Heart right ventricle (tissue), 16 donors: Measurements from ENCODE around the gene CHD6. TPM values are rescaled to one million over a fixed set of nuclear protein-coding genes. Genes with fewer than 3 reads are reported as not detected.

Experiments used
- ATAC-seq, 8 donors: fragments of 200-7000 bp; cut with Tn5 transposase; one replicate each; pipeline ENCODE4 v1.9.1; 2020; ENCODE audit warnings: mild to moderate bottlenecking in 8 of 8, moderate library complexity in 8 of 8, moderate number of reproducible peaks in 1 of 8
- DNase-seq, 2 donors: peaks; one replicate each; pipeline ENCODE4 v3.0.0-alpha.2; 2020
- H3K27ac ChIP-seq, 10 donors: fragments of 200-600 bp; sonication (generic) in 2 of 10; one replicate each; pipeline versions ENCODE4 v1.5.0 to v1.8.0; 2020 to 2022; ENCODE audit warnings: mild to moderate bottlenecking in 3 of 10
- H3K27me3 ChIP-seq, 7 donors: fragments of 200-600 bp; one replicate each; pipeline ENCODE4 v1.8.0; 2021 to 2022; ENCODE audit warnings: mild to moderate bottlenecking in 2 of 7
- H3K36me3 ChIP-seq, 9 donors: fragments of 200-600 bp; sonication (generic) in 1 of 9; one replicate each; pipeline versions ENCODE4 v1.5.0 to v1.8.0; 2020 to 2022; ENCODE audit warnings: mild to moderate bottlenecking in 2 of 9
- H3K4me1 ChIP-seq, 9 donors: fragments of 200-600 bp; sonication (generic) in 1 of 9; one replicate each; pipeline versions ENCODE4 v1.5.0 to v1.8.0; 2020 to 2022; ENCODE audit warnings: mild to moderate bottlenecking in 4 of 9
- H3K4me3 ChIP-seq, 10 donors: fragments of 200-600 bp; sonication (generic) in 2 of 10; one replicate each; pipeline versions ENCODE4 v1.5.0 to v1.8.0; 2020 to 2022; ENCODE audit warnings: mild to moderate bottlenecking in 7 of 10, moderate library complexity in 2 of 10
- H3K9me3 ChIP-seq, 11 donors: fragments of 200-600 bp in 10 of 11; sonication (generic) in 2 of 11; one replicate each; pipeline versions ENCODE4 v1.5.0 to v1.8.0; 2013 to 2022; ENCODE audit warnings: mild to moderate bottlenecking in 2 of 11, control low read depth in 1 of 11, moderate library complexity in 1 of 11
- CTCF ChIP-seq, 9 donors: fragments of 200-600 bp; sonication (generic) in 2 of 9; IDR thresholded peaks; one replicate each; pipeline versions ENCODE4 v1.5.0 to v1.8.0; 2021 to 2022; ENCODE audit warnings: antibody characterized with exemption in 9 of 9, mild to moderate bottlenecking in 5 of 9, moderate library complexity in 1 of 9
- WGBS, 2 donors: extraction: QIAGEN DNeasy Blood & Tissue Kit; methylation state at CpG; one replicate each; pipeline ENCODE4 v1.1.7; 2013; ENCODE audit warnings: inconsistent platforms in 1 of 2; 5-methylcytosine and 5-hydroxymethylcytosine counted together
- intact Hi-C, 10 donors: fragments of 100-400 bp; cut with DNase I; formaldehyde crosslinking; loops; one replicate each; pipeline versions ENCODE4 v1.11.1 to v1.14.2; 2022
- polyA plus RNA-seq, 2 donors: library from polyadenylated mRNA; stranded (reverse); fragments of 200-250 nt; gene quantifications; one replicate each; pipeline ENCODE4 v1.2.3, GENCODE V29; 2013
- total RNA-seq, 10 donors: library from RNA; stranded (reverse); fragmentation: NEBNext Ultra II Directional in 3 of 10; extraction: Animal tissue kit (Norgen Biotek cat#: 25700) in 3 of 10; gene quantifications; one replicate each; pipeline versions ENCODE4 v1.2.1 to v1.2.4, GENCODE V29; 2021 to 2023
- donor health status: Arrhythmogenic right ventricular cardiomyopathy.
- donor health status: ischemic (EF 13 %, LVEDD 7.1; RV severe dilation, severe dysfunction).
- donor health status: healthy with polysubstance abuse.
- donor health status: DM: no; HTN: yes; CAD: no.
- donor health status: DM: no; HTN: no; CAD: no.
- donor health status: ischemic (EF 25% LVEDD 6.9; RV normal size, moderate dysfunction).
- donor health status: ischemic (EF 25% LVEDD 5.7; RV mildly dilated, moderate dysfunction).
- donor health status: healthy.
- donor health status: DM: yes; HTN: yes; CAD: no.
- donor health status: Ischemic cardiomyopathy.
- donor health status: ischemic (EF 35%, LVEDD 5.7; RV mildly dilated, moderate dysfunction).
- donor health status: nonischemic (EF 11% LVEDD 7.7; RV severe dilation, severe dysfunction).
- donor health status: DM: yes; HTN: yes; CAD: no.
- donor health status: PGD.
- donor health status: ischemic (EF 29% LVEDD 5.4; RV normal size, mild dysfunction).
- donor health status: nonischemic (EF 23%, LVEDD 6.1; RV moderate dilation, normal function).

CHD6 gene
- total and polyA plus RNA-seq, 12 donors, result 3.0 to 52.9 (median 39.5) TPM

DNA sequence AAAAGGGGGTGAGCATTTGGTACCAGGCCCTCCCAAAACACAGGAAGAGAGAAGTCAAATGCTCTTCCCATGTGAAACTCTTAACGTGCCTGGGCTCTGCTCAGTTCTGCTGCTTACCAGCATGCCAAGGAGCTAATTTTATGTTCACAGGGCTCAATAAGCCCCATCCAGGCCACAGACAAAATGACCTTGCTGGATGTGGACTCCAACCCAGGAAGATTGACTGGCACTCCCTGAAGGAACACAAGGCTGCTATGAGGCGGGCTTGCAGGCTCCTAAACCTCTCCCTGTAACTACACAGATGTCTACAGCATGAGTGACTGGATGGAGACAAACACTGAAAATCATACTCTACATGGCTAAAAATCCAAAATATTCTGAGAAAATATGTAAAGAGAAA lies 50.6 kb downstream of the CHD6 start:
- DNase-seq (no peak), ATAC-seq (peak in 3 of 8 donors; percentile 17 to 45 (median 36))
- H3K9me3 ChIP-seq, result no peaks in the 10 kb centered on the region
- no peak overlapping the region for H3K27ac ChIP-seq
- no peaks in the 10 kb centered on the region for H3K27me3 ChIP-seq
- peaks cover 5 to 71% (median 39%) of the 10 kb centered on the region in 9 donors for H3K4me1 ChIP-seq
- WGBS, 2 donors, result 71 to 79% methylated on average over 2 of the region's 2 CpGs
- TF ChIP-seq CTCF (IDR thresholded peaks at IDR 0.05), result no peak
- no peak overlapping the region for H3K4me3 ChIP-seq
- H3K36me3 ChIP-seq, result no peaks in the 10 kb centered on the region
- intact Hi-C loops, result loop anchor here in 1 of 10 donors (10.0 kb wide), 1 partner anchor 57 kb away; no protein-coding TSS in a partner anchor

GRCh38 chr20:41566896-41567527 lies 51.2 kb downstream of the CHD6 start:
- Histone ChIP-seq H3K27ac (no peak overlapping the region), H3K4me1 (peaks cover 3 to 71% (median 37%) of the 10 kb centered on the region in 9 donors), H3K9me3 (no peaks in the 10 kb centered on the region), H3K4me3 (no peak overlapping the region), H3K27me3 (no peaks in the 10 kb centered on the region), H3K36me3 (no peaks in the 10 kb centered on the region)
- intact Hi-C loops, result loop anchor here in 1 of 10 donors (10.0 kb wide), 1 partner anchor 58 kb away; no protein-coding TSS in a partner anchor
- WGBS, 2 donors, result 93 to 96% methylated on average over 3 of the region's 3 CpGs
- TF ChIP-seq CTCF (IDR thresholded peaks at IDR 0.05), result no peak
- ATAC-seq (peak in 3 of 8 donors; percentile 13 to 66 (median 19)), DNase-seq (no peak)

DNA sequence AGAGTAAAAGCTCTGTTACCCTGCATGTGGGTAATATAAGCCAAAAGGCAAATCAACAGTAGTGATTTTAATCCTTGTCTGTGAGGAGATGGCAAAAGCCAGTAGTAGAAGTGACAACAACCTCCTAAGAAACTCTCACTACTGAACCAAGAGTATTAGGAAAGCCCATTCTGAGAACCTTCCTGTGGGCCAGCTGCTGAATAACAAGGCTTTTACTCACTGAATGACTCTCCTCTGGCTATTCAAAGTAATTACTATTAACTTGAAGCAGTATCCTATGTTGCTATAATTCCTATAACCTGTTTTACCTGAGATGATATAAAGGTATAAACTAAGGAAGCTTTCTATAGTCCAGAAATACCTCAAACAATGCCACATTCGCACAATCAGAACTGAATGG lies 55.1 kb downstream of the CHD6 start:
- Histone ChIP-seq H3K36me3 (no peaks in the 10 kb centered on the region), H3K27ac (no peak overlapping the region), H3K4me1 (peaks cover 0 to 53% (median 16%) of the 10 kb centered on the region in 9 donors), H3K9me3 (no peaks in the 10 kb centered on the region), H3K4me3 (no peak overlapping the region), H3K27me3 (no peaks in the 10 kb centered on the region)
- no peak for TF ChIP-seq CTCF (IDR thresholded peaks at IDR 0.05)
- intact Hi-C loops, result loop anchor here in 1 of 10 donors (10.0 kb wide), 1 partner anchor 62 kb away; no protein-coding TSS in a partner anchor
- DNase-seq (no peak), ATAC-seq (no peak)
- 92 to 95% methylated on average over 1 of the region's 1 CpG for WGBS, 2 donors

DNA sequence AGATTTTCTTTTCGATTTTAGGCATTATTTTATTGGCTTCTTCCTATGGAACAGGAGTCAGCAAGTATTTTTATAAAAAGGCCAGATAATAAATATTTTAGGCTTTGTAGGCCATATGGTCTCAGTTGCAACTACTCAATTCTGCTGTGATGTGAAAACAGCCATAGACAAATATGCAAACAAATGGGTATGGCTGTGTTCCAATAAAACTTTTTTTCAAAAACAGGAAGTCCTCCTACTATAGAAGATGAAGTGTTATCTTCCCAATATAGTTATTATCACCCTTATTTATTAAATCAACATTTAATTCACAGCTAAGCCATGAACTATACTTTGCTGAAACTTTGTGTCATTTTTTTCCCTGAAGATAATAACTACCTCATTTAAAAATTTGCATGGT lies 57.2 kb downstream of the CHD6 start:
- Histone ChIP-seq H3K4me1 (peaks cover 0 to 53% (median 14%) of the 10 kb centered on the region in 9 donors), H3K27me3 (no peaks in the 10 kb centered on the region)
- DNase-seq, result no peak

More for the DNA sequence above, 57.2 kb downstream of the CHD6 start:
- ATAC-seq, result no peak
- H3K27ac ChIP-seq, result no peak overlapping the region
- TF ChIP-seq CTCF (IDR thresholded peaks at IDR 0.05), result no peak
- intact Hi-C loops, result loop anchor here in 1 of 10 donors (10.0 kb wide), 1 partner anchor 64 kb away; no protein-coding TSS in a partner anchor
- H3K9me3 ChIP-seq, result peaks cover 0 to 3% (median 0%) of the 10 kb centered on the region in 11 donors
- 81 to 82% methylated on average over 1 of the region's 1 CpG for WGBS, 2 donors
- H3K36me3 ChIP-seq, result no peaks in the 10 kb centered on the region
- no peak overlapping the region for H3K4me3 ChIP-seq
